Measurements from ENCODE around the gene GMDS. TPM values are rescaled to one million over a fixed set of nuclear protein-coding genes. Genes with fewer than 3 reads are reported as not detected.

The GMDS gene
- total and polyA plus RNA-seq, 2 of the 13 experiments (the other 11 are each of a cell fraction or from before 2014, with no cell fraction given): 64.4 to 112 TPM

DNA sequence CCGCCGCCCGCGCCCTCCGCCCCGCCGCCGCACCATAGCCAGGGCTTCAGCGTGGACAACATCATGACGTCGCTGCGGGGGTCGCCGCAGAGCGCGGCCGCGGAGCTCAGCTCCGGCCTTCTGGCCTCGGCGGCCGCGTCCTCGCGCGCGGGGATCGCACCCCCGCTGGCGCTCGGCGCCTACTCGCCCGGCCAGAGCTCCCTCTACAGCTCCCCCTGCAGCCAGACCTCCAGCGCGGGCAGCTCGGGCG is 634.2 kb downstream of the GMDS start (continued):
- TF ChIP-seq, protein P1, sequence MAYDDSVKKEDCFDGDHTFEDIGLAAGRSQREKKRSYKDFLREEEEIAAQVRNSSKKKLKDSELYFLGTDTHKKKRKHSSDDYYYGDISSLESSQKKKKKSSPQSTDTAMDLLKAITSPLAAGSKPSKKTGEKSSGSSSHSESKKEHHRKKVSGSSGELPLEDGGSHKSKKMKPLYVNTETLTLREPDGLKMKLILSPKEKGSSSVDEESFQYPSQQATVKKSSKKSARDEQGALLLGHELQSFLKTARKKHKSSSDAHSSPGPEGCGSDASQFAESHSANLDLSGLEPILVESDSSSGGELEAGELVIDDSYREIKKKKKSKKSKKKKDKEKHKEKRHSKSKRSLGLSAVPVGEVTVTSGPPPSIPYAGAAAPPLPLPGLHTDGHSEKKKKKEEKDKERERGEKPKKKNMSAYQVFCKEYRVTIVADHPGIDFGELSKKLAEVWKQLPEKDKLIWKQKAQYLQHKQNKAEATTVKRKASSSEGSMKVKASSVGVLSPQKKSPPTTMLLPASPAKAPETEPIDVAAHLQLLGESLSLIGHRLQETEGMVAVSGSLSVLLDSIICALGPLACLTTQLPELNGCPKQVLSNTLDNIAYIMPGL (CRISPR knock-in tag; IDR thresholded peaks at IDR 0.05; ENCODE audit: borderline replicate concordance in 1 of 2, low read depth in 1 of 2): peak in 1 of 2 experiments; percentile 16; a peak in 2 of 4 replicates
- TF ChIP-seq PHF8 (CRISPR knock-in tag; IDR thresholded peaks at IDR 0.05): 0 out of 2 replicates have a peak, but pooled peaks have one; percentile 26
- TF ChIP-seq ZNF777 (CRISPR knock-in tag; IDR thresholded peaks at IDR 0.05): peak; percentile 99
- TF ChIP-seq, protein P2, sequence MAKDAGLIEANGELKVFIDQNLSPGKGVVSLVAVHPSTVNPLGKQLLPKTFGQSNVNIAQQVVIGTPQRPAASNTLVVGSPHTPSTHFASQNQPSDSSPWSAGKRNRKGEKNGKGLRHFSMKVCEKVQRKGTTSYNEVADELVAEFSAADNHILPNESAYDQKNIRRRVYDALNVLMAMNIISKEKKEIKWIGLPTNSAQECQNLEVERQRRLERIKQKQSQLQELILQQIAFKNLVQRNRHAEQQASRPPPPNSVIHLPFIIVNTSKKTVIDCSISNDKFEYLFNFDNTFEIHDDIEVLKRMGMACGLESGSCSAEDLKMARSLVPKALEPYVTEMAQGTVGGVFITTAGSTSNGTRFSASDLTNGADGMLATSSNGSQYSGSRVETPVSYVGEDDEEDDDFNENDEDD (CRISPR knock-in tag; IDR thresholded peaks at IDR 0.05; ENCODE audit: borderline replicate concordance): peak; percentile 57; the same call in 1 of the 2 replicates
- no peak for TF ChIP-seq ARID2 (CRISPR knock-in tag; IDR thresholded peaks at IDR 0.05; ENCODE audit: borderline replicate concordance)
- TF ChIP-seq MAZ (IDR thresholded peaks at IDR 0.05; ENCODE audit: borderline replicate concordance, low read depth, low read length): no peak
- 0 out of 2 replicates have a peak, but pooled peaks have one; percentile 40 for TF ChIP-seq MAZ (CRISPR knock-in tag; IDR thresholded peaks at IDR 0.05; ENCODE audit: low read depth)
- TF ChIP-seq, protein P3, sequence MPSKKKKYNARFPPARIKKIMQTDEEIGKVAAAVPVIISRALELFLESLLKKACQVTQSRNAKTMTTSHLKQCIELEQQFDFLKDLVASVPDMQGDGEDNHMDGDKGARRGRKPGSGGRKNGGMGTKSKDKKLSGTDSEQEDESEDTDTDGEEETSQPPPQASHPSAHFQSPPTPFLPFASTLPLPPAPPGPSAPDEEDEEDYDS (CRISPR knock-in tag; IDR thresholded peaks at IDR 0.05): no peak
- TF ChIP-seq, protein P4, sequence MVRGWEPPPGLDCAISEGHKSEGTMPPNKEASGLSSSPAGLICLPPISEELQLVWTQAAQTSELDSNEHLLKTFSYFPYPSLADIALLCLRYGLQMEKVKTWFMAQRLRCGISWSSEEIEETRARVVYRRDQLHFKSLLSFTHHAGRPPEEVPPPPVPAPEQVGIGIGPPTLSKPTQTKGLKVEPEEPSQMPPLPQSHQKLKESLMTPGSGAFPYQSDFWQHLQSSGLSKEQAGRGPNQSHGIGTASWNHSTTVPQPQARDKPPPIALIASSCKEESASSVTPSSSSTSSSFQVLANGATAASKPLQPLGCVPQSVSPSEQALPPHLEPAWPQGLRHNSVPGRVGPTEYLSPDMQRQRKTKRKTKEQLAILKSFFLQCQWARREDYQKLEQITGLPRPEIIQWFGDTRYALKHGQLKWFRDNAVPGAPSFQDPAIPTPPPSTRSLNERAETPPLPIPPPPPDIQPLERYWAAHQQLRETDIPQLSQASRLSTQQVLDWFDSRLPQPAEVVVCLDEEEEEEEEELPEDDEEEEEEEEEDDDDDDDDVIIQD (CRISPR knock-in tag; IDR thresholded peaks at IDR 0.05; ENCODE audit: low read depth): no peak
- TF ChIP-seq, protein P5, sequence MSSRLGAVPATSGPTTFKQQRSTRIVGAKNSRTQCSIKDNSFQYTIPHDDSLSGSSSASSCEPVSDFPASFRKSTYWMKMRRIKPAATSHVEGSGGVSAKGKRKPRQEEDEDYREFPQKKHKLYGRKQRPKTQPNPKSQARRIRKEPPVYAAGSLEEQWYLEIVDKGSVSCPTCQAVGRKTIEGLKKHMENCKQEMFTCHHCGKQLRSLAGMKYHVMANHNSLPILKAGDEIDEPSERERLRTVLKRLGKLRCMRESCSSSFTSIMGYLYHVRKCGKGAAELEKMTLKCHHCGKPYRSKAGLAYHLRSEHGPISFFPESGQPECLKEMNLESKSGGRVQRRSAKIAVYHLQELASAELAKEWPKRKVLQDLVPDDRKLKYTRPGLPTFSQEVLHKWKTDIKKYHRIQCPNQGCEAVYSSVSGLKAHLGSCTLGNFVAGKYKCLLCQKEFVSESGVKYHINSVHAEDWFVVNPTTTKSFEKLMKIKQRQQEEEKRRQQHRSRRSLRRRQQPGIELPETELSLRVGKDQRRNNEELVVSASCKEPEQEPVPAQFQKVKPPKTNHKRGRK (CRISPR knock-in tag; IDR thresholded peaks at IDR 0.05): no peak
- TF ChIP-seq, protein P6, sequence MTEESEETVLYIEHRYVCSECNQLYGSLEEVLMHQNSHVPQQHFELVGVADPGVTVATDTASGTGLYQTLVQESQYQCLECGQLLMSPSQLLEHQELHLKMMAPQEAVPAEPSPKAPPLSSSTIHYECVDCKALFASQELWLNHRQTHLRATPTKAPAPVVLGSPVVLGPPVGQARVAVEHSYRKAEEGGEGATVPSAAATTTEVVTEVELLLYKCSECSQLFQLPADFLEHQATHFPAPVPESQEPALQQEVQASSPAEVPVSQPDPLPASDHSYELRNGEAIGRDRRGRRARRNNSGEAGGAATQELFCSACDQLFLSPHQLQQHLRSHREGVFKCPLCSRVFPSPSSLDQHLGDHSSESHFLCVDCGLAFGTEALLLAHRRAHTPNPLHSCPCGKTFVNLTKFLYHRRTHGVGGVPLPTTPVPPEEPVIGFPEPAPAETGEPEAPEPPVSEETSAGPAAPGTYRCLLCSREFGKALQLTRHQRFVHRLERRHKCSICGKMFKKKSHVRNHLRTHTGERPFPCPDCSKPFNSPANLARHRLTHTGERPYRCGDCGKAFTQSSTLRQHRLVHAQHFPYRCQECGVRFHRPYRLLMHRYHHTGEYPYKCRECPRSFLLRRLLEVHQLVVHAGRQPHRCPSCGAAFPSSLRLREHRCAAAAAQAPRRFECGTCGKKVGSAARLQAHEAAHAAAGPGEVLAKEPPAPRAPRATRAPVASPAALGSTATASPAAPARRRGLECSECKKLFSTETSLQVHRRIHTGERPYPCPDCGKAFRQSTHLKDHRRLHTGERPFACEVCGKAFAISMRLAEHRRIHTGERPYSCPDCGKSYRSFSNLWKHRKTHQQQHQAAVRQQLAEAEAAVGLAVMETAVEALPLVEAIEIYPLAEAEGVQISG (CRISPR knock-in tag; IDR thresholded peaks at IDR 0.05): peak; percentile 91
- TF ChIP-seq DNMT3B (CRISPR knock-in tag; conservative IDR thresholded peaks at IDR 0.05): no peak
- TF ChIP-seq SAP130 (CRISPR knock-in tag; IDR thresholded peaks at IDR 0.05; ENCODE audit: low read depth): no peak
- no peak for TF ChIP-seq ZNF644 (CRISPR knock-in tag; IDR thresholded peaks at IDR 0.05; ENCODE audit: low read depth)
- no peak for TF ChIP-seq PLRG1 (conservative IDR thresholded peaks at IDR 0.05)
- TF ChIP-seq SKI (IDR thresholded peaks at IDR 0.05; ENCODE audit: partially characterized antibody): no peak
- TF ChIP-seq ZSCAN31 (CRISPR knock-in tag; IDR thresholded peaks at IDR 0.05; ENCODE audit: low read depth): peak; percentile 31; the same call in 1 of the 2 replicates
- TF ChIP-seq, protein P7, sequence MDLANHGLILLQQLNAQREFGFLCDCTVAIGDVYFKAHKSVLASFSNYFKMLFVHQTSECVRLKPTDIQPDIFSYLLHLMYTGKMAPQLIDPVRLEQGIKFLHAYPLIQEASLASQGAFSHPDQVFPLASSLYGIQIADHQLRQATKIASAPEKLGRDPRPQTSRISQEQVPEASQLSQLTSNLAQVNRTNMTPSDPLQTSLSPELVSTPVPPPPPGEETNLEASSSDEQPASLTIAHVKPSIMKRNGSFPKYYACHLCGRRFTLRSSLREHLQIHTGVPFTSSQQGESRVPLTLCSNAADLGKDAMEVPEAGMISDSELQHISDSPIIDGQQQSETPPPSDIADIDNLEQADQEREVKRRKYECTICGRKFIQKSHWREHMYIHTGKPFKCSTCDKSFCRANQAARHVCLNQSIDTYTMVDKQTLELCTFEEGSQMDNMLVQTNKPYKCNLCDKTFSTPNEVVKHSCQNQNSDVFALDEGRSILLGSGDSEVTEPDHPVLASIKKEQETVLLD (CRISPR knock-in tag; IDR thresholded peaks at IDR 0.05; ENCODE audit: low read depth): no peak
- TF ChIP-seq REL (CRISPR knock-in tag; conservative IDR thresholded peaks at IDR 0.05): no peak
- TF ChIP-seq ZNF138 (CRISPR knock-in tag; IDR thresholded peaks at IDR 0.05; ENCODE audit: low read depth): 0 out of 2 replicates have a peak, but pooled peaks have one; percentile 49
